ENCODE data around the gene ACMSD. TPM values are rescaled to one million over a fixed set of nuclear protein-coding genes. Genes with fewer than 3 reads are reported as not detected.

ACMSD gene
- total RNA-seq: not detected

DNA sequence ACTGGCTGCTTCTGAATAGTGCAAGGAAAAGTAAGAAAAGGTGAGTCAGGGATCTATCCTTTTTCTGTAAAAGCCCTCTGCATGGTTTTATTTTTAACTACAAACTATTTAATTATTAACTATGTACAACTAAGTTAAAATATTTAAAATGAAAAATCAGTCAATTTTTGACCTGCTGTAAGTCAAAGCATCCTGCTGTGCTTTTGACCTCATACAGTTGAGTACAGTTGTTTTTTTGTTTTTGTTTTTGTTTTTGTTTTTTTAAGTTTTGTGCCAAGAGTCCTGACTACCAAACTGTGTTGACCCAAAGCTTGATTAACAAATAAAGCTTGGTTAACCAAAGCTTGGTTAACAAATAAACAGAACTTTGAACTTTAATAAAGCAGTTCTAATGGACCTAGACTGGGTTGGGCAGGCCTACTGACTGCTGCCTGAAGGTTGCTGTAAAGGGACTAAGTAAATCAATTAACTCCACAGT lies at the start of gene ACMSD:
ACMSD (plus strand) TSS at position 474 of the 478 bp plus-strand sequence. CDS start 67 bp downstream, outside the sequence.
- Histone ChIP-seq H3K9me3 (peaks cover 0 to 4% of the 10 kb centered on the region in 2 donors), H3K27me3 (no peaks in the 10 kb centered on the region), H3K4me3 (no peak within 1 kb of the TSS), H3K27ac (no peak within 1 kb of the TSS), H3K36me3 (no peaks in the 10 kb centered on the region), H3K4me1 (no peaks in the 10 kb centered on the region)
- intact Hi-C loops (cut with DNase I; ENCODE audit: low total_unique reads) (no loop called here), in situ Hi-C loops (cut with MboI; ENCODE audit: low pct_ligation_motif_present in 1 of 4, low pct_unique_long_range_greater_than_20kb in 1 of 4, low sequenced_read_pairs in 3 of 4) (no loop called here)
- TF ChIP-seq POLR2AphosphoS5 (IDR thresholded peaks at IDR 0.05) (no peak), EP300 (IDR thresholded peaks at IDR 0.05; ENCODE audit: low read depth) (no peak), POLR2A (IDR thresholded peaks at IDR 0.05) (no peak)
- TF ChIP-seq, protein P1, sequence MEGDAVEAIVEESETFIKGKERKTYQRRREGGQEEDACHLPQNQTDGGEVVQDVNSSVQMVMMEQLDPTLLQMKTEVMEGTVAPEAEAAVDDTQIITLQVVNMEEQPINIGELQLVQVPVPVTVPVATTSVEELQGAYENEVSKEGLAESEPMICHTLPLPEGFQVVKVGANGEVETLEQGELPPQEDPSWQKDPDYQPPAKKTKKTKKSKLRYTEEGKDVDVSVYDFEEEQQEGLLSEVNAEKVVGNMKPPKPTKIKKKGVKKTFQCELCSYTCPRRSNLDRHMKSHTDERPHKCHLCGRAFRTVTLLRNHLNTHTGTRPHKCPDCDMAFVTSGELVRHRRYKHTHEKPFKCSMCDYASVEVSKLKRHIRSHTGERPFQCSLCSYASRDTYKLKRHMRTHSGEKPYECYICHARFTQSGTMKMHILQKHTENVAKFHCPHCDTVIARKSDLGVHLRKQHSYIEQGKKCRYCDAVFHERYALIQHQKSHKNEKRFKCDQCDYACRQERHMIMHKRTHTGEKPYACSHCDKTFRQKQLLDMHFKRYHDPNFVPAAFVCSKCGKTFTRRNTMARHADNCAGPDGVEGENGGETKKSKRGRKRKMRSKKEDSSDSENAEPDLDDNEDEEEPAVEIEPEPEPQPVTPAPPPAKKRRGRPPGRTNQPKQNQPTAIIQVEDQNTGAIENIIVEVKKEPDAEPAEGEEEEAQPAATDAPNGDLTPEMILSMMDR (IDR thresholded peaks at IDR 0.05): no peak
- DNase-seq: no peak

DNA sequence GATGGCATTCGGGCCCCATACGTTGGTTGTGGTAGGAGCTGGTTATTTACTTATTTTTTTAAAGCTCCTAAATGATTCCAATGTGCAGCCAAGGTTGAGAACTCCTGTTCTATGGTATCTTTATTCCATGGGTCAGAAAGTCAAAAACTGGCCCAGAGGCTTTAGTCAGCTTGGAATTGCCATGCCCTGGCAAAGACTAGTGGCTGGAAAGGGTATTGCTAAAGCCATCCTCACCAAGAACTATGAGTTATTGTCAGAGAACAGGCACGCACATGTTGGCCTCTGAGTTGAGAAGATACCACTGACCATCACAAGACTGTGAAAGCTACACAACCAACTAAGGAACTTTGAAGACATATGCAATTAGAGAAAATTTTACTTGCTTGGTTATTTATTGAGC lies 47.9 kb upstream of the ACMSD start:
- intact Hi-C loops (cut with DNase I; ENCODE audit: low total_unique reads): no loop called here
- in situ Hi-C loops (cut with MboI; ENCODE audit: low pct_ligation_motif_present in 1 of 4, low pct_unique_long_range_greater_than_20kb in 1 of 4, low sequenced_read_pairs in 3 of 4): no loop called here
- WGBS, 2 donors (ENCODE audit: low coverage in 1 of 2): 82 to 94% methylated on average over 3 of the region's 3 CpGs
- H3K27me3 ChIP-seq: no peaks in the 10 kb centered on the region
- H3K9me3 ChIP-seq: no peaks in the 10 kb centered on the region
- TF ChIP-seq POLR2AphosphoS5 (IDR thresholded peaks at IDR 0.05) (no peak), EP300 (IDR thresholded peaks at IDR 0.05; ENCODE audit: low read depth) (no peak), POLR2A (IDR thresholded peaks at IDR 0.05) (no peak)
- TF ChIP-seq, protein P1 (IDR thresholded peaks at IDR 0.05): no peak
- no peak overlapping the region for H3K27ac ChIP-seq
- no peaks in the 10 kb centered on the region for H3K36me3 ChIP-seq
- H3K4me3 ChIP-seq: no peak overlapping the region
- H3K4me1 ChIP-seq: no peaks in the 10 kb centered on the region
- no peak for DNase-seq

DNA sequence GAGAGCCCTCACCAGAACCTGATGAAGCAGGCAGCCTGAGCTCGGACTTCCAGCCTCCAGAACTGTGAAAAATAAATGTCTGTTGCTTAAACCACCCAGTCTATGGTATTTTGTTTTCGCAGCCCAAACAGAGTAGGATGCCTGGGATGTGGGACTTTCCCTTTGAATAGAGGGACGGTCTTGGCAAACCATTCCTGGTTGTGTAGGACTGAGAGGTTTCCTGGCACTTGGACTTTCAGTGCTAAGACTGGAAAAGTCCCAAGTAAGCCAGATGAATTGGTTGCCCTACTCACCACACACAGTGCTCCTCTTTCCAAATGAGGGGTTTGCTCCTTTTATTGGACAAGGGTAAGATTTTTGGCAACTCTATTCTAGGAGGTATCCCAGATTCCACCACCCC lies 46.8 kb upstream of the ACMSD start:
- H3K9me3 ChIP-seq: no peaks in the 10 kb centered on the region
- in situ Hi-C loops (cut with MboI; ENCODE audit: low pct_ligation_motif_present in 1 of 4, low pct_unique_long_range_greater_than_20kb in 1 of 4, low sequenced_read_pairs in 3 of 4) (no loop called here), intact Hi-C loops (cut with DNase I; ENCODE audit: low total_unique reads) (no loop called here)
- WGBS, 2 donors (ENCODE audit: low coverage in 1 of 2): 86 to 88% methylated on average over 2 to 3 of the region's 3 CpGs
- H3K36me3 ChIP-seq: no peaks in the 10 kb centered on the region
- no peak for DNase-seq
- no peak overlapping the region for H3K27ac ChIP-seq
- H3K4me3 ChIP-seq: no peak overlapping the region
- TF ChIP-seq EP300 (IDR thresholded peaks at IDR 0.05; ENCODE audit: low read depth) (no peak), POLR2AphosphoS5 (IDR thresholded peaks at IDR 0.05) (no peak), POLR2A (IDR thresholded peaks at IDR 0.05) (no peak)
- TF ChIP-seq, protein P1 (IDR thresholded peaks at IDR 0.05): no peak
- no peaks in the 10 kb centered on the region for H3K27me3 ChIP-seq
- no peaks in the 10 kb centered on the region for H3K4me1 ChIP-seq

DNA sequence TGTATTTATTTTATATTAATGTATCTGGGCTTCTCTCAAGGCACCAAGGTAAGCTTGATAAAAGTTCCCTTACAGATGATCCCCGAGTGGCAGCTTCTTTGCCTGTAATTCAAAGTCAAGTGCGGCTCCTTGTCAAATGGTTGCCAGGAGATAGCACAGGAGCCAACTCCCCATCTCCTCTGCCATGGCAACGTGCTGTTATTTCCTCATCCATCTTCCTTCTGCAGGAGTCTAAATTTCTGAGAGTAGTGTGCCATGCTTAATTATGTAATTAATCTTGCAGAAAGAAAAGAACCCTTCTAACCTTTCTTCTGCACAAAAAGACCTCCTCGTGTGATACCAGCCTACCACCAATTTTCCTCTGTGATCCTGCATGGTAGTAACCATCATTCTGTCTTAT lies 46.2 kb upstream of the ACMSD start:
- no peak for DNase-seq
- in situ Hi-C loops (cut with MboI; ENCODE audit: low pct_ligation_motif_present in 1 of 4, low pct_unique_long_range_greater_than_20kb in 1 of 4, low sequenced_read_pairs in 3 of 4) (no loop called here), intact Hi-C loops (cut with DNase I; ENCODE audit: low total_unique reads) (no loop called here)
- TF ChIP-seq POLR2AphosphoS5 (IDR thresholded peaks at IDR 0.05): no peak
- TF ChIP-seq POLR2A (IDR thresholded peaks at IDR 0.05): no peak
- TF ChIP-seq, protein P1 (IDR thresholded peaks at IDR 0.05): no peak
- no peak for TF ChIP-seq EP300 (IDR thresholded peaks at IDR 0.05; ENCODE audit: low read depth)
- 77 to 79% methylated on average over 3 to 4 of the region's 4 CpGs for WGBS, 2 donors (ENCODE audit: low coverage in 1 of 2)
- Histone ChIP-seq H3K27ac (no peak overlapping the region), H3K27me3 (no peaks in the 10 kb centered on the region), H3K9me3 (no peaks in the 10 kb centered on the region), H3K4me1 (no peaks in the 10 kb centered on the region), H3K4me3 (no peak overlapping the region), H3K36me3 (no peaks in the 10 kb centered on the region)

All from transverse colon (tissue), 4 donors.